Upper lobe of right lung (tissue), 1 donor: ENCODE measurements around the gene ERBB2. TPM values are rescaled to one million over a fixed set of nuclear protein-coding genes. Genes with fewer than 3 reads are reported as not detected.

Experiments used
- ATAC-seq: fragments of 200-7000 bp; cut with Tn5 transposase; one replicate; pipeline ENCODE4 v1.9.1; 2020; ENCODE audit warnings: mild to moderate bottlenecking, moderate library complexity
- DNase-seq: peaks from one replicate; pipeline ENCODE4 v3.0.0-alpha.2; 2020
- H3K27ac ChIP-seq: fragments of 200-600 bp; one replicate; pipeline ENCODE4 v1.8.0; 2022
- H3K27me3 ChIP-seq: fragments of 200-600 bp; one replicate; pipeline ENCODE4 v1.8.0; 2022; ENCODE audit warnings: mild to moderate bottlenecking
- H3K36me3 ChIP-seq: fragments of 200-600 bp; one replicate; pipeline ENCODE4 v1.8.0; 2022
- H3K4me1 ChIP-seq: fragments of 200-600 bp; one replicate; pipeline ENCODE4 v1.8.0; 2022
- H3K4me3 ChIP-seq: fragments of 200-600 bp; one replicate; pipeline ENCODE4 v1.8.0; 2022; ENCODE audit warnings: mild to moderate bottlenecking
- H3K9me3 ChIP-seq: fragments of 200-600 bp; one replicate; pipeline ENCODE4 v1.8.0; 2022
- intact Hi-C: fragments of 100-400 bp; cut with DNase I; formaldehyde crosslinking; loops from one replicate; pipeline ENCODE4 v1.11.0; 2022
- total RNA-seq: library from RNA; stranded (reverse); fragmentation: NEBNext Ultra II Directional; extraction: Animal tissue kit (Norgen Biotek cat#: 25700); gene quantifications from one replicate; pipeline ENCODE4 v1.2.1, GENCODE V29; 2021
- TF ChIP-seq, protein P1 (sequence below): fragments of 200-600 bp; IDR thresholded peaks from one replicate; pipeline ENCODE4 v1.8.0; 2022; ENCODE audit warnings: antibody characterized with exemption
- donor health status: DM: no; HTN: yes; CAD: no; lungs with severe emphysema.

Gene ERBB2
- total RNA-seq, 1 donor from 2014 or later: 97.5 TPM

GRCh38 chr17:39667262-39667944 lies 32.5 kb upstream of the ERBB2 start:
- DNase-seq (peak; percentile 78), ATAC-seq (peak; percentile 55)
- H3K4me3 ChIP-seq: peak overlapping the region; percentile 45
- H3K27me3 ChIP-seq: peaks cover 53% of the 10 kb centered on the region
- H3K36me3 ChIP-seq: peaks cover 7% of the 10 kb centered on the region
- TF ChIP-seq, protein P1, sequence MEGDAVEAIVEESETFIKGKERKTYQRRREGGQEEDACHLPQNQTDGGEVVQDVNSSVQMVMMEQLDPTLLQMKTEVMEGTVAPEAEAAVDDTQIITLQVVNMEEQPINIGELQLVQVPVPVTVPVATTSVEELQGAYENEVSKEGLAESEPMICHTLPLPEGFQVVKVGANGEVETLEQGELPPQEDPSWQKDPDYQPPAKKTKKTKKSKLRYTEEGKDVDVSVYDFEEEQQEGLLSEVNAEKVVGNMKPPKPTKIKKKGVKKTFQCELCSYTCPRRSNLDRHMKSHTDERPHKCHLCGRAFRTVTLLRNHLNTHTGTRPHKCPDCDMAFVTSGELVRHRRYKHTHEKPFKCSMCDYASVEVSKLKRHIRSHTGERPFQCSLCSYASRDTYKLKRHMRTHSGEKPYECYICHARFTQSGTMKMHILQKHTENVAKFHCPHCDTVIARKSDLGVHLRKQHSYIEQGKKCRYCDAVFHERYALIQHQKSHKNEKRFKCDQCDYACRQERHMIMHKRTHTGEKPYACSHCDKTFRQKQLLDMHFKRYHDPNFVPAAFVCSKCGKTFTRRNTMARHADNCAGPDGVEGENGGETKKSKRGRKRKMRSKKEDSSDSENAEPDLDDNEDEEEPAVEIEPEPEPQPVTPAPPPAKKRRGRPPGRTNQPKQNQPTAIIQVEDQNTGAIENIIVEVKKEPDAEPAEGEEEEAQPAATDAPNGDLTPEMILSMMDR: no peak
- no peaks in the 10 kb centered on the region for H3K9me3 ChIP-seq
- intact Hi-C loops: no loop called here
- peaks cover 47% of the 10 kb centered on the region for H3K4me1 ChIP-seq
- H3K27ac ChIP-seq: peak overlapping the region; percentile 53

- Histone ChIP-seq H3K4me1 (peaks cover 39% of the 10 kb centered on the region), H3K27ac (peak within 1 kb of the TSS; percentile 53), H3K9me3 (no peaks in the 10 kb centered on the region), H3K36me3 (no peaks in the 10 kb centered on the region), H3K4me3 (peak within 1 kb of the TSS; percentile 45), H3K27me3 (peaks cover 53% of the 10 kb centered on the region)
- intact Hi-C loops: no loop called here
- ATAC-seq: peak; percentile 62
- DNase-seq: peak; percentile 89
- TF ChIP-seq, protein P1: peak; percentile 63
Observed at GRCh38 chr17:39667945-39668924, 31.6 kb upstream of the ERBB2 start, which contains the start of gene PNMT. PNMT (plus strand) TSS chr17:39668453; CDS start chr17:39668476, 23 bp downstream.

- Histone ChIP-seq H3K36me3 (no peaks in the 10 kb centered on the region), H3K9me3 (no peaks in the 10 kb centered on the region), H3K27ac (no peak overlapping the region), H3K4me1 (peaks cover 25% of the 10 kb centered on the region), H3K4me3 (no peak overlapping the region), H3K27me3 (peaks cover 53% of the 10 kb centered on the region)
- ATAC-seq (no peak), DNase-seq (peak; percentile 26)
- intact Hi-C loops: no loop called here
- TF ChIP-seq, protein P1: no peak
Observed at GRCh38 chr17:39669897-39670735, 29.7 kb upstream of the ERBB2 start.

GRCh38 chr17:39670746-39671145 lies 29.1 kb upstream of the ERBB2 start:
- Histone ChIP-seq H3K36me3 (no peaks in the 10 kb centered on the region), H3K9me3 (no peaks in the 10 kb centered on the region), H3K4me1 (peaks cover 23% of the 10 kb centered on the region), H3K27me3 (peaks cover 53% of the 10 kb centered on the region), H3K4me3 (no peak overlapping the region), H3K27ac (no peak overlapping the region)
- intact Hi-C loops: no loop called here
- no peak for ATAC-seq
- TF ChIP-seq, protein P1: no peak
- DNase-seq: peak; percentile 46
